PFSK-1 (cell line): ENCODE data around the gene SLC22A7.

Source experiments
- FOXP2 ChIP-seq: optimal IDR thresholded peaks from 2 replicates; pipeline ENCODE3; 2011; ENCODE audit warnings: borderline replicate concordance, control low read depth, inconsistent platforms; ENCODE audit not compliant: insufficient read depth; ENCODE audit errors: extremely low read length, extremely low read depth
- POLR2AphosphoS5 ChIP-seq: IDR thresholded peaks from 2 replicates; pipeline ENCODE4 v1.6.1; 2012; ENCODE audit warnings: low read depth, mild to moderate bottlenecking, control low read depth, low read length, moderate library complexity
- REST ChIP-seq, 2 experiments: IDR thresholded peaks; 2 replicates each; pipeline versions ENCODE4 v1.6.1 to v1.8.0; 2011 to 2012; ENCODE audit warnings: low read depth in 2 of 2, low read length in 2 of 2, control low read depth in 1 of 2, inconsistent platforms in 1 of 2, mild to moderate bottlenecking in 1 of 2, moderate library complexity in 1 of 2; ENCODE audit not compliant: insufficient read depth in 1 of 2
- SIN3A ChIP-seq: IDR thresholded peaks from 2 replicates; pipeline ENCODE4 v1.6.1; 2012; ENCODE audit warnings: mild to moderate bottlenecking, low read length, moderate library complexity, borderline replicate concordance; ENCODE audit not compliant: insufficient read depth
- TAF1 ChIP-seq: IDR thresholded peaks from 2 replicates; pipeline ENCODE4 v1.6.1; 2012; ENCODE audit warnings: low read length, control low read depth, borderline replicate concordance; ENCODE audit not compliant: insufficient read depth

Gene SLC22A7

DNA sequence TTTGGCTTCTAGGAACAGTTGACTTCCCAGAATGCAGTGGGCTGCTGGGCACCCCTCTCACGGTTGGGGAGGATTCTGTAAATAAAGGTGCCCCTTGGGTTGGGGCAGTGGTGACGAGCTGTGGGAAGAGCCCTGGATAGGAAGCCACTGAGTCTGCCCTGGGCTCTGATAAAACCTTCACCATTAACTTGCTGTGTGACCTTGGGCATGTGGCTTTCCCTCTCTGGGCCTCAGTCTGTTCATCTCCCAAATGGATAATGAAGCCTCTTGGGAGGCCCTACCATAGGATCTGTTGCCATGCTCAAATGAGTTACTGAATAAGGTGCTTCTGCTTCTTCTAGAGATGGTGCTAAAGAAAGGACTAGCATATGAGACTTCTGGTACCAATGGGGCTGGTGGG lies 6.8 kb downstream of the SLC22A7 start:
- no peak for TF ChIP-seq REST (IDR thresholded peaks at IDR 0.05; ENCODE audit: insufficient read depth in 1 of 2, low read depth in 2 of 2, low read length in 2 of 2)
- no peak for TF ChIP-seq POLR2AphosphoS5
- no peak for TF ChIP-seq SIN3A
- no peak for TF ChIP-seq TAF1
- TF ChIP-seq FOXP2 = no peak

- no peak for TF ChIP-seq FOXP2
Measured at GRCh38 chr6:43306086-43306485, 8.0 kb downstream of the SLC22A7 start.

GRCh38 chr6:43307451-43308100 lies 9.5 kb downstream of the SLC22A7 start:
- no peak for TF ChIP-seq TAF1
- no peak for TF ChIP-seq SIN3A

GRCh38 chr6:43308101-43308989 lies 10.3 kb downstream of the SLC22A7 start, which contains the start of gene CRIP3:
Gene CRIP3 (minus strand): TSS chr6:43308826. CDS start chr6:43308792, 34 bp downstream.
- TF ChIP-seq TAF1 = no peak

- TF ChIP-seq TAF1 = no peak
- TF ChIP-seq POLR2AphosphoS5 = no peak
- TF ChIP-seq SIN3A = no peak
- no peak for TF ChIP-seq FOXP2
- no peak for TF ChIP-seq REST (IDR thresholded peaks at IDR 0.05; ENCODE audit: insufficient read depth in 1 of 2, low read depth in 2 of 2, low read length in 2 of 2)
Measured at GRCh38 chr6:43308990-43309477, 11.0 kb downstream of the SLC22A7 start.

- TF ChIP-seq REST (IDR thresholded peaks at IDR 0.05; ENCODE audit: insufficient read depth in 1 of 2, low read depth in 2 of 2, low read length in 2 of 2) = no peak
- TF ChIP-seq SIN3A = no peak
- TF ChIP-seq TAF1 = no peak
- no peak for TF ChIP-seq FOXP2
- no peak for TF ChIP-seq POLR2AphosphoS5
Measured at GRCh38 chr6:43310134-43310533, 12.1 kb downstream of the SLC22A7 start.
